ENCODE measurements around the gene DSCAML1.

DSCAML1 gene

GRCh38 chr11:117719480-117719879, 77.5 kb downstream of the DSCAML1 start:
- DNase-seq, result no peak

GRCh38 chr11:117717485-117718314, 79.3 kb downstream of the DSCAML1 start:
- peak; percentile 99 to 100 for DNase-seq

DNA sequence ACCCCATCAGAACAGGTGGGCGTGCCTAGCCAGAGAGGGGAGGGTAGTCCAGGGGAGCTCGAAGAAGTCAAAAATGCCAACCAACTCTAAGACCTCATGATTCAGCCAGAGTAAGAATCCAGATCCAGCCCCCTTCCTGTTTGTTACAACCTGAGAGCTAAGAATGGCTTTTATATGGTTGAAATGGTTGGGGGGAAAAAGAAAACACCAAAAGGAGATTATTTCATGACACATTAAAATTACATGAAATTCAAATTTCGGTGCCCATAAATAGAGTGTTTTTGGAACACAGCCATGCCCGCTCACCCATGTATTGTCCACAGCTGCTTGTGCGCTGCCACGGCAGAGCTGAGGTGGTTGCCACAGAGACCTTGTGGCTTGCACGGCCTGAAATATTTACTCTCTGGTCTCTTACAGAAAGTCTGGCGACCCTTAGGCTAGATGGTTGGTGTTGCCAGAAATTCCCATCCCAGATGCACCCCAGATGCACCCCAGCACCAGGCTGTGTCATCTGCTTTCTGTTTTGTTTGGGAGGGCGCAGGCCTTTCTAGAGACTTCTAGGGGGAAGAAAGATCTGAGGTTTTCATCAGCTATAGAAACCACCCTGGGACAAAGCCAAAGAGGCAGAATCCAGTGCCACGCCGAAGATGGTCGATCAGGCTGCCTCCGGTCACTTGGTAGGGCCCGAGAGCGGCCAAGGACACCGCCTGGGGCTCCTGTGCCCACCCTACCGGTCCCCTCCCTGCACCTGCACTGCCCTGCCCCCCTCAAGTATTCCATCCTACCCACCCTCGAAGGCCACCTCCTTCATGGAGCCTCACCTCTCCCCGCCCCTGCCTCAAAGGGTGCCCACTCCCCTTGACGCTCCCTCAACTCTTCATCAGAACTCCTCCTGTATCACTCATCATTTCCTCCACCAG, 80.2 kb downstream of the DSCAML1 start:
- peak; percentile 61 to 80 for DNase-seq

GRCh38 chr11:117715801-117716200, 81.2 kb downstream of the DSCAML1 start:
- DNase-seq, result peak; percentile 68 to 77

- peak in 1 of 2 experiments; percentile 53 for DNase-seq
Measured at GRCh38 chr11:117713538-117713991, 83.5 kb downstream of the DSCAML1 start.

GRCh38 chr11:117712530-117712929, 84.5 kb downstream of the DSCAML1 start:
- no peak for DNase-seq

DNA sequence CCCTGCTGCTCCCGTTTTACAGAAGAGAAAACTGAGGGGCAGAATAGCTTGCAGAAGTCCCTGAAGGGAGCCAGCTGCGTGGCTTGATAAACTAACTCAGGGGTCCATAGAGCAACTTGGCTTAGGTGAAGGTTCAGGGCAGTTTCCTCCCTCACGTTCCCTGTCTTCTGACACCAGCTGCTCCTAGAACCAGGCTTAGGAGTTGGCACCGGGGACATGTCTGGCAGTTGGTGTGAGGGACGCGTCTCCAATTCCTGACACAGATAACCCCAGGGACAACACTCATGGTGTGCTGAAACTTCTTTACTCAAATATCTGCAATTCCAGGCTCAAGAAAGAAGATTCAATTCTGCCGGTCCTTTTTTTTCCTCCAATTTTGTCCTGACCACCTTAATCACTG, 85.7 kb downstream of the DSCAML1 start:
- no peak for DNase-seq

DNA sequence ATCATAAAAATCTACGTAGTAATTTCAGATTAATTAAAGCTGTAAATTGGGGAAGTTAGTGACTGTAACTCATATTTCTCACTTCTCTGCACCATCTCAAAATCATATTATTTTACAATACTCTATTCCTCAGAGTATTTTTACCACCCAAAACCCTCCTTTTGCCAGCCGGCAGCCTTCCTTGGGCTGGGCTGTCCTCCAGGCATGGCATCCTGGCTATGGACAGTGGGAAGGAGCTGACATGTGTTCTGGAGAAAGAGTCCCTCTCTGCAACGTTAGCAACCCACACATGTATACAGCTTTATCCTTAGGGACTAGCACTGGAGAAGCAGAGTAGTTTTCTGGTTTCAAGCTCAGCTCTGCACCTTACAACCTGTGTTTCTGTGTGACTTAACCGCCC, 86.8 kb downstream of the DSCAML1 start:
- DNase-seq, result no peak

GRCh38 chr11:117706322-117706814, 90.6 kb downstream of the DSCAML1 start:
- peak; percentile 84 to 89 for DNase-seq

DNA sequence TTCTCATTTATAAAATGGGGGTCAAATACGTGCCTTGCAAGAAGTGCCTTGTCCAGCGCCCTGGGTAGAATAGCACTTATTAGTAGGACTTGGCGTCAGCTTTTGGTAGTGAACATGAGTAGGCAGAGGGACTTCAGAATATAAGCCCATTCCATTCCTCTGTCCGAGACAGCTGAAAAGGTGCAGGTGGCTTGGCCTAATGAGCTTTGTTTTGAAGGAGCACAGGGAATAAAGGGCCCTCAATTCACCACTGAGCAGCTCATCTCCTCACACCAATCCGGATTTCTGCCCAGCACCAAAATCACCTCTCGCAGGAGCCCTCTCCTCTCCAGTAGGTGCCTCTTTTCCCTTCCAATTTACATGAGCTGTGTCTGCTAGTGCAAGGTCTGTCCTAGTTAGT, 91.2 kb downstream of the DSCAML1 start:
- peak; percentile 87 to 89 for DNase-seq

DNA sequence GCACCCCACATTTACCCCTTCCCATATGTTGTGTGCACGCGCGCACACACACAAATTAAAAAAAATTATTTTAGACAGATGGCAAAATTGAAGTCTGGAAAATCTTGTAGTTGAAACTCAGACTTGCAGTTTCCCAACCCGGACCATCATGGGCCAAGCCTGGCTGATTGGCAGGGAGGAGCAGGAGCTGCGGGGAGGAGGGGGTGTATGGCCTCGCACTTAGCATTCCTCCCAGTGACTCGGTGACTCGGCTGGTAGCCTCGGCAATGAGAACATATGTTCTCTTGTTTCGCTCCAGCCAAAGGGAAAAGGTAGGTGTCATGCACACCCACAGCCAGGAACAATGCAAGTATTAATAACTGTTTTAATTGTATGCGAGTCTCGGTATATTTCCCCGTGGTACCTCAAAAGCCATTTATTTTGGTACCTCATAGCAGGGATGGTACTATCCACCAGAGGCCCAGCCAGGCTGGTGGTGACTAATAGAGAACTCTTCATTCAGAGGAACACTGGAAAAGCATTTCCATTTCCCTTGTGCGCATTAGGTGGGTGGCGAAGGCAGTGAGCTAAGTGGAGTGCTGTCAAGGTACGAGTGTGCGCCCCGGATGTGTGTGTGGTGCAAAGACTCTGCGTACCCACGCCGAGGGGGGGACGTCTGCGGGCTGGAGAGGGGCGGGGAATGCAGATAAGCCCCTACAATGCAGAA, 92.5 kb downstream of the DSCAML1 start:
- peak; percentile 97 to 98 for DNase-seq

GRCh38 chr11:117702946-117703598, 93.9 kb downstream of the DSCAML1 start:
- DNase-seq, result peak; percentile 96

DNA sequence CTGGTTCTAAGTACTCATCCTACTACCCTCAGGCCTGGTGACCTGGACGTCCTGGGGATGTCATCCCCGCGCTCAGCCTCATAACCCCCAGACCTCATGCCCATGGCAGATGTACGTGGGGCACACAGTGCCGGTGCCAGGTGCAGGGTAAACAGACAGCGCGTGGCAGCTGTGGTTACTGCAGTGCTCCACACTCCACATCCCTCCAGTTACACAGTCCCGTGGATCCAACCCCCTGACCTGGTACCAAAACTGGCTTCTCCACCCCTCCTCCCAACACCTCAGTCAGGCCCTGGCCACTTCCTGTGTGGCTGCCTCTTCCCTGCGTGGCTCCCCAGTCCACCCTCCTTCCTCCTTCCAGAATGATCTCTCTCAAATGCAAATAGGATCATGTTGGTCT, 95.2 kb downstream of the DSCAML1 start:
- peak; percentile 41 to 79 for DNase-seq

DNA sequence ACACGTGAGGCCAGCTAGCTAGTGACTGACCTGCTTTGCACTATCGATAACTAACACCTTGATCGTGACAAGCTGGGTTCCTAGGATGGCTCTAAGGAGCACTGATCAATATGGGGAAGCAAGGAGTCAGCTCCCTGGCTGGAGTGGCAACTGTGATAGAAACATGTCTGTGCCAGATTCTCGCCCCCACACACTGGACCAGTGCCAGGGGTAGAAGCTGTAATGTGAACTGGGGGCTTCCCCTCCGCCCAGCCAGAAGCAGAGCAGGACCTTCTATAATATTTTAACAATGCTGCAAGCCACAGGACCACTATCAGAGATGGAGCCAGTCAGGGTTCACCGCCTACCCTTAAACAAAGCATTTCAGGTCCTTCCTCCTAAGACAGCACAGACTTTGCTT, 96.5 kb downstream of the DSCAML1 start:
- no peak for DNase-seq

- no peak for DNase-seq
Measured at GRCh38 chr11:117697319-117697718, 99.7 kb downstream of the DSCAML1 start.

- peak in 1 of 2 experiments; percentile 68 for DNase-seq
Measured at GRCh38 chr11:117696540-117696939, 100.5 kb downstream of the DSCAML1 start.

DNA sequence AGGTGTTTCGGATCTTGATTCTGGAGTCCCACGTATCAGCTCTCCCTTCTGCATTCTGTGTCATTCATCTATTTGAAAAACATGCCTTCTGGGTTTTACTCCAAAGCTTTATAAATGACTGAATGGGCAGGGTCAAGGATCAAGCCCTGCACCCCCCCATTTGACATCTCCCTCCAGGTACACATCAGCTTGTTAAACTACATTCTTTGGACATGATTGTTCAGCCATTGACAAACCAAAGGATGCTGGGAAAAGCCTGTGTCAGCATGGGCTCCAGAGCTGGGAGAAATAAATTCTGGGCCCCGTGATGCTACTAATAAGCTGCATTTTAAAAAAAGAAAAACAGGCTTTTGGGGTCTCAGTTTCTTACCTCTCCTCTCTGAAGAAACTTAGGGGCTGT, 103.7 kb downstream of the DSCAML1 start:
- DNase-seq, result no peak

- DNase-seq, result peak; percentile 93 to 94
Measured at GRCh38 chr11:117691516-117691915, 105.5 kb downstream of the DSCAML1 start.

- peak; percentile 96 to 97 for DNase-seq
Measured at GRCh38 chr11:117691218-117691514, 105.8 kb downstream of the DSCAML1 start.

GRCh38 chr11:117690484-117691217, 106.4 kb downstream of the DSCAML1 start:
- DNase-seq, result peak; percentile 76 to 85

DNA sequence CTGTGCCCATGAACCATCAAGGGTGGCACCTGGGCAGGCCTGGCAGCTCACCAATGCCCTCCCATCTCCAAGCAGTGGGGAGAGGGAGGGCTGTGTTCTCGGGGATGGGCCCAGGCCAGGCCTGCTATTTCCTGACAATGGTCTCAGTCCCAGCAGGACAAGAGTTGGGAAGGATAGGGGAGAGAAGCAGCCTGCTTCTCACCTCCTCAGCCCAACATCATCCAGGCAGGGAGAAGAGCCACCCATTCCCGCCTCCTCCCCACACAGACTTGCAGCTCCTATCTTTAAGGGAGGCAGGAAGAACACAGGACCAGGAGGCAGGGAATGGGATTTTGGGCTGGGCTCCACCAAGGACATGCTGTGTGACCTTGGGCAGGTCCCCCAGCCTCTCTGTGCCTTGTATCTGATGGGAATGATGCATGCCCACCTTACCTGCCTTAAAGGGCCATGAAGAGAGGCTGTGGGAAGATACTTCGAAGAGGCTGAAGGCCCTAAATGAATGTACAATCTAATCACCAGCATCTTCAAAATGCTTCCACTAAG, 108.7 kb downstream of the DSCAML1 start:
- DNase-seq, result no peak
